Activated naive CD8-positive, alpha-beta T cell treated with anti-CD3 and anti-CD28 coated beads for 36 hours (primary cell): ENCODE measurements around the gene MAN2A1. TPM values are rescaled to one million over a fixed set of nuclear protein-coding genes. Genes with fewer than 3 reads are reported as not detected.
"Not testable (repeated sequence)": the region's sequence is repeated elsewhere in the genome, so short reads cannot be mapped to it uniquely, and the experiment has no call there.

Experiments
- DNase-seq: peaks from one replicate; pipeline ENCODE4 v3.0.0; 2021
- H3K27ac Mint-ChIP-seq: one replicate; pipeline ENCODE4 v1.8.0; 2022; ENCODE audit warnings: mild to moderate bottlenecking, moderate library complexity, mixed read lengths
- H3K27me3 Mint-ChIP-seq: one replicate; pipeline ENCODE4 v1.8.0; 2022; ENCODE audit warnings: mild to moderate bottlenecking, mixed read lengths
- H3K36me3 Mint-ChIP-seq: one replicate; pipeline ENCODE4 v1.8.0; 2021; ENCODE audit warnings: mild to moderate bottlenecking, mixed read lengths
- H3K4me1 Mint-ChIP-seq: one replicate; pipeline ENCODE4 v1.8.0; 2021; ENCODE audit warnings: mixed read lengths
- H3K4me3 Mint-ChIP-seq: one replicate; pipeline ENCODE4 v1.8.0; 2022; ENCODE audit warnings: mild to moderate bottlenecking, moderate library complexity, mixed read lengths
- H3K9me3 Mint-ChIP-seq: one replicate; pipeline ENCODE4 v1.8.0; 2022; ENCODE audit warnings: mixed read lengths
- total RNA-seq, 2 experiments: library from RNA; stranded (reverse); gene quantifications; one replicate each; pipeline ENCODE4 v1.2.3, GENCODE V29; 2021

The MAN2A1 gene
- total RNA-seq, 2 experiments from 2014 or later: 28.7 to 28.8 TPM

DNA sequence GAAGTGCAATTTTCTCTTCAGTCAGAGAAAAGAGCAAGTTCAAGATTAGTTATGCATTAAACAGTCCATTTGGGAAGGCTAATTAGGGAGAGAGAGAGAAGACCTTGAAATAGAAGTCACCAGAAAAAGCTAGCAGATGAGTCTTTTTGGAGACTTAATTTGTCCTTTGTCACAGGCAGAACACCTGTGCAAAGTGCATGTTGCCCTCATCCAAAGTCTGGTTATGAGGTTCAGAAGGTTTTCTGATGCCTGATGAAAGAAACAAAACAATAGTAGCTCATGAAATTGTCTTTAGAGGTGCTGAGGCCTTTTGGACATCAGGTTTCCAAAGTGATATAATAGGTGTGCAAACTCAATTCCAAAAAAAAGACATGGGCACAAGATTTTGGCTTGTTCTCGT, 199.3 kb downstream of the MAN2A1 start:
- Mint-ChIP-seq H3K27ac (no peak overlapping the region), H3K4me1 (peaks cover 3% of the 10 kb centered on the region), H3K4me3 (no peak overlapping the region), H3K9me3 (peaks cover 5% of the 10 kb centered on the region), H3K27me3 (no peaks in the 10 kb centered on the region), H3K36me3 (peaks cover 2% of the 10 kb centered on the region)
- no peak for DNase-seq

DNA sequence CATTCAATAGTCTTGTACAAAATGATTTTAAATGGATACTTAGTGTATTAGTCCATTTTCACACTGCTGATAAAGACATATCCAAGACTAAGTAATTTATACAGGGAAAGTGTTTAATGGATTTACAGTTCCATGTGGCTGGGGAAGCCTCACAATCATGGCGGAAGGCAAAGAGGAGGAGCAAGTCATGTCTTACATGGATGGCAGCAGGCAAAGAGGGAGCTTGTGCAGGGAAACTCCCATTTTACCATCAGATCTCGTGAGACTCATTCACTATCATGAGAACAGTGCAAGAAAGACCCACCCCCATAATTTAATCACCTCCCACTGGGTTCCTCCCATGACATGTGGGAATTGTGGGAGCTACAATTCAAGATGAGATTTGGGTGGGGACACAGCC, 203.5 kb downstream of the MAN2A1 start:
- not testable (repeated sequence) for H3K27me3 Mint-ChIP-seq, H3K36me3 Mint-ChIP-seq, H3K4me3 Mint-ChIP-seq, DNase-seq, H3K9me3 Mint-ChIP-seq, H3K27ac Mint-ChIP-seq, H3K4me1 Mint-ChIP-seq

DNA sequence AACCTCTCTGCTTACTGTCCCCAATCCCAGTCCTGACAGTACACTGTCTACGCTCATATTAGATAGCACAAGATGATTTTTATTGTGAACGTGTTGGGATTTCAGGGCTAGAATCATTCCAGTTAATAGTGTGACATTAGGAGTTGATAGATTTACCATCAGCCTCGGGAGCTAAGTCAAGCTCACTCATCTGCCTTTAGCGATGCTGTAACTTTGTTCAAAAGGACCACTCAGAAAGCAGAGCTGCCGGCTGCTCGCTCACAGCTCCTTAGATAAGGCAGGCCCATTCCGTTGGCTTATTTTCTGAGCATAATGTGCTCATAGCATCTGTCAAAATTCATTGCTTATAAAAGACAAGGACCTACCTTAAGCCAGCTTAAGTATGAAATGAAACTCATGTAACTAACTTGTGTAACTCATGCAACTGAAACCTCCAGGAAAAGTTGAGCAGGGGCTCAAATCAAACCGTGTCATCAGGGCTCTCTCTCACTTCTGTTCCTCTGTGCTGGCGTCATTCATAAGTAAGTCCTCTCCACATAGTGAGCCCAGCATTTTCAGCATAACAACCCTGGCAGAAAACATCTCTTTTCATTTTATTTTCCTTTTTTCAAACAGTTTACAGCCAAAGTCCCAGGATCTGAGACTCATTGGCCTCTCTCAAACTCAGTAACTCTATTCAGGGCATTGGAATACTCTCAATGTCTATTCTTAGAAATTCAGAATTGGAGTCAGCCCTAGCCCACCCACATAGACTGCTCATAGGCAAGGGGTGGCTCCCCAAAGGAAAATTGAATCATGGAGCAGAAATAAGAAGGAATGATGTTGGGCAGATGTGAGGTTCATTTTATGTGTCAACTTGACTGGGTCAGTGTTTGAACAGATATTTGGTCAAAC, 208.8 kb downstream of the MAN2A1 start:
- Mint-ChIP-seq H3K4me1 (peaks cover 7% of the 10 kb centered on the region), H3K27ac (no peak overlapping the region), H3K4me3 (no peak overlapping the region), H3K27me3 (no peaks in the 10 kb centered on the region), H3K9me3 (no peaks in the 10 kb centered on the region), H3K36me3 (no peaks in the 10 kb centered on the region)
- DNase-seq: no peak

DNA sequence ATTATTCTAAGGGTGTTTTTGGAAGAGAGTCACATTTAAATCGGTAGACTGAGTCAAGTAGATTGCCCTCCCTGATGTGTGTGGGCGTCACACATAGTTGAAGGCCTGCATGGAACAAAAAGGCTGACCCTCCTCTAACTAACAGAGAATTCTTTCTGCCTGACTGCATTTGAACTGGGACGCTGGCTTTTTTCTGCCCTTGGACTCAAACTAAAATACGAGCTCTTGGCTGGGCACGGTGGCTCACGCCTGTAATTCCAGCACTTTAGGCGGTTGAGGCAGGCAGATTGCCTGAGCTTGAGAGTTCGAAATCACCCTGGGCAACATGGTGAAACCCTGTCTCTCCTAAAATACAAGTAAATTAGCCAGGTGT, 209.4 kb downstream of the MAN2A1 start:
- no peak overlapping the region for H3K4me3 Mint-ChIP-seq
- no peaks in the 10 kb centered on the region for H3K27me3 Mint-ChIP-seq
- no peaks in the 10 kb centered on the region for H3K36me3 Mint-ChIP-seq
- H3K4me1 Mint-ChIP-seq: peaks cover 7% of the 10 kb centered on the region
- H3K27ac Mint-ChIP-seq: no peak overlapping the region
- DNase-seq: no peak
- H3K9me3 Mint-ChIP-seq: no peaks in the 10 kb centered on the region

DNA sequence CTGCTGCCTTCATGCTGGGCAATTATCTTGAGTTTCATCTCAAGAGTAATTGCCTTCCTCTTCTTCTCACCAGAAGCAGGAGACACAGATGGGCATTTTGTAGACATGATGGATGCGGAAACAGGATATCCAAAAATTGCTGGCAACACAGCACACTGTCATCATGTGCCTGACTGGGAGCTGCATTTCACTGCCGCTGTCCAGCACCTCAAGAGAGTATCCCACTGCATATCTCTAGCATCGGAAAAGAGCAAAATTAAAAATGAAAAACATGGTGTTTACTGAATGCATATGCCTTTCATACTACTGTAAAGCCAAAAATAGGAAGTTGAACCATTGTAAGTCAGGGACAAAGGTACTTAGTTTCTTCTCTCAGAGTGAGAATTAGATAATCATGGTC, 210.7 kb downstream of the MAN2A1 start:
- Mint-ChIP-seq H3K4me1 (peaks cover 7% of the 10 kb centered on the region), H3K36me3 (no peaks in the 10 kb centered on the region), H3K27ac (no peak overlapping the region), H3K4me3 (no peak overlapping the region), H3K27me3 (no peaks in the 10 kb centered on the region), H3K9me3 (no peaks in the 10 kb centered on the region)
- DNase-seq: no peak

DNA sequence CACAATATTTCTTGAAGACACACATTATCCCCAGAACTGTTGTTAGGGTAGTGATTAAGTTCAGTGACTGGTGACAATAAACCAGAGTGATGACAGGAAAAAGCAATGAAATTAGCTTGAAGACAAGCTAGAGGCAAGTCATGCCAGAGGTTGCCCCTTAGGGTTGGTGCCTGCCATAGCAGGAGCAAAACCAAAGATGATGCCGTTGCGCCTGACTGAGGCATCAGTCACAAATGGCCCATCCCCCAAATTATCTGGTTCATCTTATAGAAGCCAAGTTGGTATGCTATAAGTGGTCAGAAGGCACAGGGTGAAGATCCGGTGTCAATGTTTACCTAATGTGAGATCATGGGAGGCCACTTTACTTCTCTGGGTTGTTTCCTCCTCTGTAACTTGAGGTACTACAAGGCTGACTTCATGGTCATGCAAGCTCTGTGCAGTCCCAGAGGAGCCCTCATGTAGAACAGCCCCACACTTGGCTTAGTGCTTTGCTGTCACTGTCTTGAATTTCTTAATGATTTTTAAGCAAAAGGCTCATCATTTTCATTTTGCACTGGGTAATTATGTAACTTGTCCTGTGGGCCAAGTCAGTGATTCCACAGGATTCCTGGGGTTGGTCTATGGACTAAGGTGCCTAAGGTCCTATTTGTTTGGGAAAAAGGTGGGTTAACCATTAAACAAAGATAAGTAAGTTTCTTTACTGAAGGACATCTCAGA, 211.3 kb downstream of the MAN2A1 start:
- H3K4me1 Mint-ChIP-seq: peaks cover 7% of the 10 kb centered on the region
- no peaks in the 10 kb centered on the region for H3K9me3 Mint-ChIP-seq
- H3K27ac Mint-ChIP-seq: no peak overlapping the region
- no peaks in the 10 kb centered on the region for H3K27me3 Mint-ChIP-seq
- DNase-seq: no peak
- no peaks in the 10 kb centered on the region for H3K36me3 Mint-ChIP-seq
- no peak overlapping the region for H3K4me3 Mint-ChIP-seq

DNA sequence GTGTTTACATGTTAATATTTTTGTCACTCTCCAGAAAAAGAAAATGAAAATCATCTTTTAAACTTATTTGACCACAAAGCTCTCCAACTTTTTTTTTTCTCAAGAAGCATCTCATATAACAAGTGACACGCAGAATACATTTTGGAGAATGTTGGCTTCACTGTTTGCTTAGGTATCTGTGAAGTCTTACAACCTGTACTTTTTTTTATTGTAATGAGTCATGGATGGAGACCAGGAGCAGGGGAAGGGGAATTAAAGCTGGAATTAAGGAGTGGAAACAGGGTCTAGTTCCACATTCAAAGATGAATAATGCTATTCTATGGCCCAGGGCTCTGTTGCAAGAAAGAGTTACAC, 211.9 kb downstream of the MAN2A1 start:
- DNase-seq: no peak
- no peak overlapping the region for H3K27ac Mint-ChIP-seq
- no peaks in the 10 kb centered on the region for H3K27me3 Mint-ChIP-seq
- no peaks in the 10 kb centered on the region for H3K9me3 Mint-ChIP-seq
- H3K36me3 Mint-ChIP-seq: no peaks in the 10 kb centered on the region
- no peak overlapping the region for H3K4me3 Mint-ChIP-seq
- H3K4me1 Mint-ChIP-seq: peaks cover 7% of the 10 kb centered on the region

DNA sequence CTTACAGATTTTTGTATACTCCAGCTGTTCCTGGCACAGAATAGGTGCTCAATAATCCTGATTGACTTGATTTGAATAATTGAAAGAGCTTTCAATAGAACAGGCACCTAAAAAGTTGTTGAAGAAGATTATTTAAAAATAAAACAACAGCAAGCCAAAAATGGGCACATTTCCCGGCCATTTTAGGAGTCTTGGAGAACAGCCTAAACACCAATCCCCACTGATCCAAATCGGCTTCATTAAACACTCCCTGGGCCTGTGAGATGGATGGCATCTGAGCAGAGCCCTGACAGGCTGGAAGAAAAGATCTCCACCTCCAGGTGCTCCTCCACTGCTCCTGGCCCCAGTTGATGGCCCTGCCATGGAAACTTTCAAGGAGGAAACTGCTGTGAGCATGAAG, 213.3 kb downstream of the MAN2A1 start:
- Mint-ChIP-seq H3K4me3 (no peak overlapping the region), H3K27ac (no peak overlapping the region), H3K4me1 (peaks cover 7% of the 10 kb centered on the region), H3K36me3 (no peaks in the 10 kb centered on the region), H3K27me3 (no peaks in the 10 kb centered on the region), H3K9me3 (no peaks in the 10 kb centered on the region)
- DNase-seq: no peak

DNA sequence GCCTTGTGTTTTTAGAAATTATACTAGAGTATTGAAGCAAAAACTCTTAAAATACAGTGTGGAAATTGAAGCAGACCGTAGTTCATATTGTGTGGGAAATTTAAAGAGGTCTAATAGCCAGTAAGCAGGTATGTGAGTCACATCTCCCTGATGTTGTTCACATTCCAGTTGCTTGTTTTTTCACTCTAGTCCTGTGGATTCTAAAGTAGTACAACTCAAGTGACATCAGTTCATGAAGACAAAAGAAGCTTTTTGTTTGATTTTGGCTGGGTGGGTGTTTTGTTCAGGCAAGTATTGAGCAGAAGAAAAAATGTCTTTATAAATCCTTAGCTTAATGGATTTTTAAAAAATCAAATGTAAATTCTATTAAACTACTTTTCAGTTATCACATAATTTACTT, 216.2 kb downstream of the MAN2A1 start:
- Mint-ChIP-seq H3K4me1 (peaks cover 7% of the 10 kb centered on the region), H3K4me3 (no peak overlapping the region), H3K36me3 (no peaks in the 10 kb centered on the region), H3K27me3 (no peaks in the 10 kb centered on the region), H3K27ac (no peak overlapping the region), H3K9me3 (no peaks in the 10 kb centered on the region)
- no peak for DNase-seq

DNA sequence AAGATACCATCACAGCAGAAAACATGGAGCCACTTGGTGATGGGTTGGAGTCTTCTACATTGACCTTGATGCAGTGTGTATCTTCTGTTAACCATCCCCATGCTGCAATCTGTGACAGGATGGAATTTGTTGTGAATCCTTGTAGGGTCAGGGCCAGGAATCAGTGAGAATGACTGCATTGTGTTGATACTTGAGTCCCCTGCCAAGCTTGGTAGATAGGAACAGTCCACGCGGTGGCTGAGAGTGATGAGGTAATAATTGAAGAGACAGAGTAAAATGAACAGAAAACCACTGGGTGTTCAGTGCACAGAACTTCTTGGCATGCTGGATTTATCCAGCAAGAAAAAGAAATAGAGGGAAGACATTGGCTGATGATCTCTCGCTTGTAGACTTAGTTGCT, 217.5 kb downstream of the MAN2A1 start:
- no peaks in the 10 kb centered on the region for H3K36me3 Mint-ChIP-seq
- H3K4me1 Mint-ChIP-seq: no peaks in the 10 kb centered on the region
- H3K4me3 Mint-ChIP-seq: no peak overlapping the region
- no peaks in the 10 kb centered on the region for H3K27me3 Mint-ChIP-seq
- H3K9me3 Mint-ChIP-seq: no peaks in the 10 kb centered on the region
- DNase-seq: no peak
- H3K27ac Mint-ChIP-seq: no peak overlapping the region

DNA sequence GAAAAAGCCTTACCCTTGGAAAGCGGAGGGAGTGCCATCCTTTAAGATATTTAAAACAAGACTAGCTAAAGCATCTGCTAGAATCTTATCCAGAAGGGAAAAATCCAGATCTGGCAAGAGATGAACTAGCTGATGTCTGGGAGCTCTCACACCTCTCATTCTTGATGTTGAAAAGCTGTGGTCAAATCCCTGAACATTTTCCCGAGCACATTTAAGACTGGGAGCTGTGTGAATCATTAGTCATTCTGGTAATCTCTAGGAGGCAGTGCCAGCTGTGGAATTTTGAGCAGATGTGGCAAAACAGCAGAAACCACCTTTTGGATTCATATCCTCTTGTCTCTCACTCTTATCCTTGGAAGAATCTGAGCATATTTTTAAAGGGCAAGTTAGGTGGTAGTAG, 218.0 kb downstream of the MAN2A1 start:
- Mint-ChIP-seq H3K4me1 (peaks cover 5% of the 10 kb centered on the region), H3K27me3 (no peaks in the 10 kb centered on the region), H3K27ac (no peak overlapping the region), H3K36me3 (no peaks in the 10 kb centered on the region), H3K4me3 (no peak overlapping the region), H3K9me3 (no peaks in the 10 kb centered on the region)
- no peak for DNase-seq

DNA sequence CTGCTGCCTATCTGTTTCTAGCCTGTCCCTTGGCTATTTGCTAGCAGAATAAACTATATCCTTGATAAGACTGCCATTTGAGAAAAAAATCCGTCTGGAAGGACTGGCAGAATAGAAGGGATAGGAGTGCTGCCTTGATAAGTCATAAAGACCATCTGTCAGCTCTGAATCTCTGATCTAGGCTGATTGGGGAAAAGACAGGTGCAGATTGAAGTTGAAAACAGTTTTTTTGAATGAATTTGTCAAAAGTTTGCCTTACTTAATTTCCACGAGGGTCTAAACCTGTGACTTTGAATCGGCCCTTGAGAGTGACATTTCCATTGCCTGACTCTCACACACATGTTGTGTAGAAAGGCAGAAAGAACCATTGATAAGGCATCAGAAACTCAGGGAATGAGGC, 218.6 kb downstream of the MAN2A1 start:
- Mint-ChIP-seq H3K9me3 (no peaks in the 10 kb centered on the region), H3K4me1 (peaks cover 7% of the 10 kb centered on the region), H3K36me3 (no peaks in the 10 kb centered on the region), H3K4me3 (no peak overlapping the region), H3K27ac (no peak overlapping the region), H3K27me3 (no peaks in the 10 kb centered on the region)
- DNase-seq: no peak

DNA sequence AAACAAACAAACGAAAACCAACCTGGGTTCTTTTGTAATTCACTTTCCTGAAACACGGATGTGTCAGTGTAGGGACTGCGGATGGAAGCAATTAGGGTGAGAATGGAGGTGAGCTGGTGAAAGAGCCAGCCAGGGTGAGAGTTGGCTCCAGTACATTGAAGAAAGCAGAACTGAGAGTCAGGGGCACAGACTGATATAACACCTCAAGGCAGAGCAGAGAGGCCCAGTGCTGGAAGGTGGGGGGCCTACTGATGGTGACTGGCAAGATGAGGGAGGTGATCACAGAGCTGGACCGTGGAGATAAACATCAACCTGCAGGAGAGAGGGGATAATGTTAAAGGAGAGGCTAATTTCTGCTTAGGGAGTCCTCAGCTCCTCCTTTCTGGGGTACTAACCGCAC, 221.1 kb downstream of the MAN2A1 start:
- peaks cover 13% of the 10 kb centered on the region for H3K4me1 Mint-ChIP-seq
- no peak overlapping the region for H3K27ac Mint-ChIP-seq
- no peaks in the 10 kb centered on the region for H3K27me3 Mint-ChIP-seq
- H3K9me3 Mint-ChIP-seq: no peaks in the 10 kb centered on the region
- H3K4me3 Mint-ChIP-seq: no peak overlapping the region
- no peak for DNase-seq
- H3K36me3 Mint-ChIP-seq: no peaks in the 10 kb centered on the region

DNA sequence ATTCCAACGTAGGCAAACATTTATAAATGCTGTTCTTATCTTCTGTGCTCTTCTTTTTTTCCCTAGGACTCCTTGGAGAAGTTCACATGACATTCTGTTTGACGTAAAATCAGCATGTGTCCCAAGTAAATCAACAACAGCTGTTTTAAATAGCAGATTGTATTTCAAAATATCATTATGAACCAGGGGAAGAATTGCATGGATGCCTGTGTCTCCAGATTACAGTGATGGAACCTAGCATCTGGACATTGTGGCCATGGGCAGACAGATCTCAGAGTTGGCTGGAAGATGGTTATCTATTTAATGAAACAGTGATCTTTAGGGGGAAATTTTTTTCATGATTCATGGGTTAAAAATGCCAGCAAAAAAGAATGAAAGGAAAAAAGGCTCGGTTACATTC, 222.0 kb downstream of the MAN2A1 start:
- no peak for DNase-seq
- peaks cover 13% of the 10 kb centered on the region for H3K4me1 Mint-ChIP-seq
- H3K27me3 Mint-ChIP-seq: no peaks in the 10 kb centered on the region
- H3K27ac Mint-ChIP-seq: no peak overlapping the region
- no peak overlapping the region for H3K4me3 Mint-ChIP-seq
- H3K9me3 Mint-ChIP-seq: no peaks in the 10 kb centered on the region
- no peaks in the 10 kb centered on the region for H3K36me3 Mint-ChIP-seq

DNA sequence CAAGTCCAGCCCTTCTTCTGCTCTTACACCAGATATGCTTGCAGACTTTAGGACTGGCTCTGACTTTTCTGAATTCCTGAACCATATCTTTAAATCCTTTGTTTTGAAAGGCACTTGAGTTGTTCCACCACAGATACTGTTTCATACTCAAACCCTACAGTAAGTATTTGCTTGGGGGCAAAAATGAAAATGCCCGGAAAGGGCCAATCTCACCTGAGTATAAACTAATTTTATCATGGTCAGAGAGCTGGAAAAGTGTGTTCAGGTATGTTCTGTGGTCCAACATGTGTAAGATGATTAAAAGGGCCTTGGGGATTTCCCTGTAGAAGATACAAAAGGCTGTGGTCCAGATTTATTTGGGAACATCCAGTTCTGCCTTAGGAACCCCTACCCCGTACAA, 225.2 kb downstream of the MAN2A1 start:
- H3K9me3 Mint-ChIP-seq: no peaks in the 10 kb centered on the region

More for the DNA sequence above, 225.2 kb downstream of the MAN2A1 start:
- Mint-ChIP-seq H3K4me3 (no peak overlapping the region), H3K27me3 (no peaks in the 10 kb centered on the region), H3K36me3 (peaks cover 2% of the 10 kb centered on the region), H3K27ac (no peak overlapping the region), H3K4me1 (peaks cover 13% of the 10 kb centered on the region)
- no peak for DNase-seq
